Psoas muscle (tissue), 8 donors: Measurements from ENCODE around the gene CYP2F1. TPM values are rescaled to one million over a fixed set of nuclear protein-coding genes. Genes with fewer than 3 reads are reported as not detected.
"Not testable (repeated sequence)": the region's sequence is repeated elsewhere in the genome, so short reads cannot be mapped to it uniquely, and the experiment has no call there.

Experiments used
- ATAC-seq, 4 donors: fragments of 200-7000 bp; cut with Tn5 transposase; one replicate each; pipeline ENCODE4 v1.9.1; 2020; ENCODE audit warnings: moderate library complexity in 3 of 4, mild to moderate bottlenecking in 2 of 4
- DNase-seq, 2 donors: peaks; one replicate each; pipeline ENCODE4 v3.0.0-alpha.2; 2020
- H3K27ac ChIP-seq: fragments of 200-600 bp; one replicate; pipeline ENCODE4 v1.8.0; 2022
- H3K27me3 ChIP-seq, 3 donors: fragments of 200-600 bp in 1 of 3; one replicate each; pipeline versions ENCODE4 v1.6.1 to v1.8.0; 2013 to 2022; ENCODE audit warnings: low read length in 2 of 3, mild to moderate bottlenecking in 2 of 3, moderate library complexity in 1 of 3; ENCODE audit not compliant: insufficient read depth in 3 of 3
- H3K36me3 ChIP-seq, 2 donors: fragments of 200-600 bp in 1 of 2; one replicate each; pipeline versions ENCODE4 v1.6.1 to v1.8.0; 2013 to 2022; ENCODE audit warnings: low read depth in 1 of 2, mild to moderate bottlenecking in 1 of 2, moderate library complexity in 1 of 2; ENCODE audit not compliant: insufficient read depth in 1 of 2
- H3K4me1 ChIP-seq: fragments of 200-600 bp; one replicate; pipeline ENCODE4 v1.8.0; 2022
- H3K4me3 ChIP-seq: fragments of 200-600 bp; one replicate; pipeline ENCODE4 v1.8.0; 2022; ENCODE audit warnings: mild to moderate bottlenecking
- H3K9me3 ChIP-seq: fragments of 200-600 bp; one replicate; pipeline ENCODE4 v1.8.0; 2022
- CTCF ChIP-seq: fragments of 200-600 bp; IDR thresholded peaks from one replicate; pipeline ENCODE4 v1.8.0; 2022; ENCODE audit warnings: antibody characterized with exemption
- WGBS, 3 donors: extraction: QIAGEN DNeasy Blood & Tissue Kit; methylation state at CpG; one replicate each; pipeline versions ENCODE4 v1.1.6 to v1.1.7; 2013; 5-methylcytosine and 5-hydroxymethylcytosine counted together
- intact Hi-C, 2 donors: fragments of 100-400 bp; cut with DNase I; formaldehyde crosslinking; loops; one replicate each; pipeline versions ENCODE4 v1.11.0 to v1.14.2; 2022
- polyA plus RNA-seq, 3 donors: library from polyadenylated mRNA; stranded (reverse); fragments of 200-250 nt; gene quantifications; one replicate each; pipeline ENCODE4 v1.2.3, GENCODE V29; 2013
- total RNA-seq, 4 donors: library from RNA; stranded (reverse); fragmentation: NEBNext Ultra II Directional in 2 of 4; extraction: Animal tissue kit (Norgen Biotek cat#: 25700) in 2 of 4; gene quantifications; one replicate each; pipeline versions ENCODE4 v1.2.1 to v1.2.4, GENCODE V29; 2021 to 2023
- donor health status: healthy with polysubstance abuse.
- donor health status: DM: no; HTN: no; CAD: no; lungs with moderate emphysema.
- donor health status: Bipolar disorder and iron deficiency.
- donor health status: healthy.
- donor health status: DM: yes; HTN: yes; CAD: no.
- donor health status: DM: no; HTN: no; CAD: no.
- donor health status: DM: no; HTN: no; CAD: no.
- donor health status: DM: yes; HTN: yes; CAD: no.

The CYP2F1 gene
- total and polyA plus RNA-seq, 7 donors: not detected

DNA sequence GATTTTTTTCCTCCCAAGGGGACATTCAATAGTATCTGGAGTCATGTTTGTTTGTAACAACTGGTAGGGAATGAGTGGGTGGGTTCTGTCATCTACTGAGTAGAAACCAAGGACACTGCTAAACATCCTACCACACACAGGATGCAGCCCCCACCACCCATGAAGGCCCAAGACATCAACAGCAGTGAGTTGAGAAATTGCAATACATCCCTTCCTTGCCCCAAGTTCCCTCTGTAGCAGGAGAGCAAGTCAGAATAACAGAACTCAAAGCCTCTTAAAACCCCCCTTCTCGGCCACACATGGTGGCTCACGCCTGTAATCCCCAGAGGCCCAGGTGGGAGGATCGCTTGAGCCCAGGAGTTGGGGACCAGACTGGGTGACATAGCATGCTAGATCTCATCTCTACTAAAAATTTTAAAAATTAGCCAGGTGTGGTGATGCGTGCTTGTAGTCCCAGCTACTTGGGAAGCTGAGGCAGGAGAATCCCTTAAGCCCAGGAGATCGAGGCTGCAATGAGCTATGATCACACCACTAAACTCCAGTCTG is 2.4 kb upstream of the CYP2F1 start:
- no peak for TF ChIP-seq CTCF
- ATAC-seq (no peak), DNase-seq (no peak)
- intact Hi-C loops: no loop called here
- WGBS, 3 donors: 77 to 80% (median 80%) methylated on average over 5 of the region's 5 CpGs
- Histone ChIP-seq H3K4me3 (no peak overlapping the region), H3K27me3 (peaks cover 0 to 3% (median 0%) of the 10 kb centered on the region in 3 donors), H3K36me3 (no peaks in the 10 kb centered on the region), H3K27ac (no peak overlapping the region), H3K9me3 (no peaks in the 10 kb centered on the region), H3K4me1 (no peaks in the 10 kb centered on the region)

- no peaks in the 10 kb centered on the region for H3K9me3 ChIP-seq
- 65 to 72% (median 69%) methylated on average over 6 to 7 of the region's 7 CpGs for WGBS, 3 donors
- H3K4me3 ChIP-seq: no peak overlapping the region
- H3K27me3 ChIP-seq: peaks cover 0 to 3% (median 0%) of the 10 kb centered on the region in 3 donors
- no peak overlapping the region for H3K27ac ChIP-seq
- intact Hi-C loops: no loop called here
- H3K4me1 ChIP-seq: no peaks in the 10 kb centered on the region
- no peak for TF ChIP-seq CTCF
- H3K36me3 ChIP-seq: no peaks in the 10 kb centered on the region
- DNase-seq: no peak
- no peak for ATAC-seq
These were observed 1.4 kb upstream of the CYP2F1 start for GRCh38 chr19:41112728-41113290.

DNA sequence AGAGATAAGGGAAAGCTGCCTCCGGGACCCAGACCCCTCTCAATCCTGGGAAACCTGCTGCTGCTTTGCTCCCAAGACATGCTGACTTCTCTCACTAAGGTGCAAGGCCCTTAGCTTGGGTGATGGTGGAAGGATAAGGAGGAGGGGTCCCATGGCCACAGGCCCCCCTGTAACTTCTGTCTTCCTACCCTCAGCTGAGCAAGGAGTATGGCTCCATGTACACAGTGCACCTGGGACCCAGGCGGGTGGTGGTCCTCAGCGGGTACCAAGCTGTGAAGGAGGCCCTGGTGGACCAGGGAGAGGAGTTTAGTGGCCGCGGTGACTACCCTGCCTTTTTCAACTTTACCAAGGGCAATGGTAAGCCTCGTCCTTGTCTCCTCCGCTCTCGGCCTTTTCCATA is 2.0 kb downstream of the CYP2F1 start:
- 82 to 90% (median 84%) methylated on average over 8 of the region's 8 CpGs for WGBS, 3 donors
- TF ChIP-seq CTCF: no peak

GRCh38 chr19:41120929-41121911 is 7.0 kb downstream of the CYP2F1 start:
- 83 to 89% (median 85%) methylated on average over 32 to 36 of the region's 41 CpGs for WGBS, 3 donors
- ATAC-seq, H3K36me3 ChIP-seq, H3K27me3 ChIP-seq, DNase-seq, intact Hi-C loops, H3K27ac ChIP-seq, H3K4me3 ChIP-seq, H3K9me3 ChIP-seq, H3K4me1 ChIP-seq: not testable (repeated sequence)

More for the DNA sequence above, 2.0 kb downstream of the CYP2F1 start:
- no peak for DNase-seq
- Histone ChIP-seq H3K4me3 (no peak overlapping the region), H3K27me3 (no peaks in the 10 kb centered on the region), H3K9me3 (no peaks in the 10 kb centered on the region), H3K4me1 (no peaks in the 10 kb centered on the region), H3K27ac (no peak overlapping the region), H3K36me3 (no peaks in the 10 kb centered on the region)
- ATAC-seq: no peak
- intact Hi-C loops: no loop called here

DNA sequence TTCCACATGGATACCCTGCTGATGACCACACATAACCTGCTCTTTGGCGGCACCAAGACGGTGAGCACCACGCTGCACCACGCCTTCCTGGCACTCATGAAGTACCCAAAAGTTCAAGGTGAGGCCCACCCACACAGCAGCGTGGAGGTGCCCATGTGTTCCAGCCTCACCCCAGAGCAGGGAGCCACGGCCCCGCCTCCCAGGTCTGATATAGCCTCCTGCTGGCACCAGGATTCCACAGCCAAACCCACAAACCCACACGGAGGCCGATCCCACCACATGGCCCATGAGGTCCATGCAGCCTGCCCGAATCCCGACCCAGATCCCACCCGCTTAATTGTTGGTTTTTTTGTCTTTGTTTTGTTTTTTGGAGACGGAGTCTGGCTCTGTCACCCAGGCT is 8.6 kb downstream of the CYP2F1 start:
- DNase-seq, H3K4me1 ChIP-seq, intact Hi-C loops, H3K9me3 ChIP-seq, H3K27me3 ChIP-seq, ATAC-seq, H3K27ac ChIP-seq, H3K4me3 ChIP-seq, H3K36me3 ChIP-seq: not testable (repeated sequence)
- 85 to 89% (median 87%) methylated on average over 13 of the region's 13 CpGs for WGBS, 3 donors
